ENCODE data around the gene ATP2B3.

- TF ChIP-seq TAF1 (IDR thresholded peaks at IDR 0.05; ENCODE audit: low read depth) (no peak), REST (IDR thresholded peaks at IDR 0.05; ENCODE audit: low read depth) (no peak), RAD21 (IDR thresholded peaks at IDR 0.05; ENCODE audit: low read depth) (no peak), EP300 (IDR thresholded peaks at IDR 0.05; ENCODE audit: borderline replicate concordance) (no peak), MAX (IDR thresholded peaks at IDR 0.05) (no peak)
Measured at GRCh38 chrX:153583433-153583832, 66.0 kb downstream of the ATP2B3 start.

All from Ishikawa (cell line).